Left renal pelvis (tissue), 4 donors: ENCODE results near the gene STK31. TPM values are rescaled to one million over a fixed set of nuclear protein-coding genes. Genes with fewer than 3 reads are reported as not detected.
"Not testable (repeated sequence)": the region's sequence is repeated elsewhere in the genome, so short reads cannot be mapped to it uniquely, and the experiment has no call there.

Source experiments
- DNase-seq, 4 donors: peaks; one replicate each; pipeline ENCODE4 v3.0.0-alpha.2; 2013; ENCODE audit warnings: low read depth in 4 of 4, low spot score in 3 of 4
- polyA plus RNA-seq, 4 donors: library from polyadenylated mRNA; unstranded; fragments of 120-200 nt; gene quantifications; one replicate each; pipeline ENCODE4 v1.2.1, GENCODE V29; 2013; ENCODE audit not compliant: insufficient read length in 4 of 4

Gene STK31, protein sequence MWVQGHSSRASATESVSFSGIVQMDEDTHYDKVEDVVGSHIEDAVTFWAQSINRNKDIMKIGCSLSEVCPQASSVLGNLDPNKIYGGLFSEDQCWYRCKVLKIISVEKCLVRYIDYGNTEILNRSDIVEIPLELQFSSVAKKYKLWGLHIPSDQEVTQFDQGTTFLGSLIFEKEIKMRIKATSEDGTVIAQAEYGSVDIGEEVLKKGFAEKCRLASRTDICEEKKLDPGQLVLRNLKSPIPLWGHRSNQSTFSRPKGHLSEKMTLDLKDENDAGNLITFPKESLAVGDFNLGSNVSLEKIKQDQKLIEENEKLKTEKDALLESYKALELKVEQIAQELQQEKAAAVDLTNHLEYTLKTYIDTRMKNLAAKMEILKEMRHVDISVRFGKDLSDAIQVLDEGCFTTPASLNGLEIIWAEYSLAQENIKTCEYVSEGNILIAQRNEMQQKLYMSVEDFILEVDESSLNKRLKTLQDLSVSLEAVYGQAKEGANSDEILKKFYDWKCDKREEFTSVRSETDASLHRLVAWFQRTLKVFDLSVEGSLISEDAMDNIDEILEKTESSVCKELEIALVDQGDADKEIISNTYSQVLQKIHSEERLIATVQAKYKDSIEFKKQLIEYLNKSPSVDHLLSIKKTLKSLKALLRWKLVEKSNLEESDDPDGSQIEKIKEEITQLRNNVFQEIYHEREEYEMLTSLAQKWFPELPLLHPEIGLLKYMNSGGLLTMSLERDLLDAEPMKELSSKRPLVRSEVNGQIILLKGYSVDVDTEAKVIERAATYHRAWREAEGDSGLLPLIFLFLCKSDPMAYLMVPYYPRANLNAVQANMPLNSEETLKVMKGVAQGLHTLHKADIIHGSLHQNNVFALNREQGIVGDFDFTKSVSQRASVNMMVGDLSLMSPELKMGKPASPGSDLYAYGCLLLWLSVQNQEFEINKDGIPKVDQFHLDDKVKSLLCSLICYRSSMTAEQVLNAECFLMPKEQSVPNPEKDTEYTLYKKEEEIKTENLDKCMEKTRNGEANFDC
- 1 to 10 TPM in 1 of 4 donors, under 1 TPM in 3; 0.38 to 1.7 (median 0.82) TPM for polyA plus RNA-seq

DNA sequence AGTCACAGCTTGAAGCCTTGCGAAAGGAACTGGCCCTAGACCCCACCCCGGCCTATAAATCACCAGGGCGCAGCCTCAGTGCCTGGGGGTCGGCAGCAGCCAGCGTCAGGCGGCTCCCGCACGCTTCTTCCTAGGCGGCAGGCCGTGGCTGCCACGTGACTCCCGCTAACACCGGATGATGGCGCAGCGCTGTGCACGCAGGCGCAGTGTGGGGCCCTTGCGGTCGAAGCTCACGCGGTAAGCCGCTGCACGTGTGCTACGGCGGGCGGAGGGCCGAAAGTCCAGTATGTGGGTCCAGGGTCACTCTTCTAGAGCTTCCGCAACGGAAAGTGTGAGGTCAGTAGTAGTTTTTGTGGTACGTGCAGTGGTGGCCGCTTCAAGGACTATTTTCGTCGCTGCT lies at the start of gene STK31:
Gene STK31 (plus strand): TSS at position 220 of the 400 bp plus-strand sequence. CDS start 67 bp downstream, at position 287.
- no peak for DNase-seq

DNA sequence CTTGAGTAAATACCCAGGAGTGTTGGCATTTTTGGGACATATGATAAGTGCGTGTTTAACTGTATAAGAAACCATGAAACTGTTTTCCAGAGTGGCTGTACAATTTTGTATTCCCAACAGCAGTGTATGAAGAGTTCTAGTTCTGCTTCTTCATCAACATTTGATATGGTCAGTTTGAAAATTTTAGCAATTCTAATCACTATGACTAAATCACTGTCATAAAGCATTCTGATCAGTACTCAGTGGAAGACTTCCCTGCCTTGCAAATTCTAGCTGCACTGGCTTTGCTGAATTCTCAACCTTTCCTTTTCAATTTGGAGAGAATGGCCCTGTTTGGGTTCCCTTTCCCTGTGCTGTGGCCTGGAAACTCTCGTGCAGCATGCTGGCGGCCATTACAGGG lies 48.6 kb upstream of the STK31 start:
- no peak for DNase-seq

DNA sequence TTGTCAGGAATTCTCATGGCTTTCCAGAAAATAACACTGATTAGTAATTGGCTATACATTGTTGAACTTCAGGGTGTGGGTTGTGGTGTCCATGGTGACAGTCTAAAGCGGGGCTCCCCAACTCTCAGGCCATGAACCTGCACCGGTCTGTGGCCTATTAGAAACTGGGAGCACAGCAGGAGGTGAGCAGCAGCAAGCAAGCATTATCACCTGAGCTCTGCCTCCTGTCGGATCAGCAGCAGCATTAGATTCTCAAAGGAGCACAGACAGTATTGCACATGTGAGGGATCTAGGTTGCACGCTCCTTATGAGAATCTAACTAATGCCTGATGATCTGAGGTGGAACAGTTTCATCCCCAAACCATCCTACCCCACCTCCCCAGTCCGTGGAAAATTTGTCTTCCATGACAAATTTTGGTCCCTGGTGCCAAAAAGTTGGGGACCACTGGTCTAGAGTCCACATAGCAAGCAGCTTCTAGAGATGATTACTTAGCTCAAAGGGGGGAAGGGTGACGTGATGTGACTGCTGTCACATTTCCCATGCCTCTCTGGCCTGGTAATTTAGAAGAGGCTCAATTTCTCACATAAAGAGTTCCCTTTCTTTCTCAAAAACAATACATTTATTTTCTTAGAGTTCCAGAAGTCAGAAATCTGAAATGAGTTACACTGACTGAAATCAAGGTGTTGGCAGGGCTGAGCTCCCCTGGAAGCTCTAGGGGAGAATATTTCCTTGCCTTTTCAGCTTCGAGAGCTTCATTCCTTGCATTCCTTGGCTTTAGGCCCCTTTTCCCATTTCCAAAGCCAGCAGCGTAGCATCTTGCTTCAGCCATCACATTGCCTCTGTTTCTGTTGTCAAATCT lies 47.7 kb upstream of the STK31 start:
- no peak for DNase-seq

DNA sequence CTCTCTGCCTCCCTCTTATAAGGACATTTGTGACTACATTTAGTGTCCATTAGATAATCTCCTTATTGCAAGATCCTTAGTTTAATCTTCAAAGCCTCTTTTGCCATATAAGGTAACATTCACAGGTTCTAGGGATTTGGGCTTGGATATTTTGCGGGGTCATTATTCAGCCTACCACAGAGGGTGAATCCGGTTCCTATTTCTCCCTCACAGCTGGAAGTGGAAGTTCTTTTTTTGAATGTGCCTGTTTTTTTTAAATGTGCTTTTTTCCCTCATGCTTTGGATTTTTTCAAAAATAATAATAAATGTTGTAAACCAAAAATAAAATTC lies 47.1 kb upstream of the STK31 start:
- no peak for DNase-seq

DNA sequence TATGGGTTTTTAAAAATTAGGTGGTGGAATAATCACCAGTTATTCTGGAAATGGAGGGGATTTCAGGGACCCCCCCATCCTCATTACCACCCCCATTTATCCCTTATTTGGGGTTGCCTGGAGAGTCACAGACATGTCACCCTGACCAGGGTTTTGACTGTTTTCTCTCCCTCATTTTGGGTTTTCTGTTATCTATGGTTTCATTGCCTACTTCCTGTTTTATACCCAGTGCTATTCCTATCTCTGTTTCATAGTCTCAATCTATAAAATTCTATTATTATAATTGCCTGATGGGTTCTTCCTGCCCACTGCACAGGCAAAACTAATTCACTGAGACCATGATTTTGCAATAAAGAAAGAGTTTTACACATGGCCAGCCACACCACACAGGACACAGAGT lies 45.9 kb upstream of the STK31 start:
- DNase-seq = no peak

DNA sequence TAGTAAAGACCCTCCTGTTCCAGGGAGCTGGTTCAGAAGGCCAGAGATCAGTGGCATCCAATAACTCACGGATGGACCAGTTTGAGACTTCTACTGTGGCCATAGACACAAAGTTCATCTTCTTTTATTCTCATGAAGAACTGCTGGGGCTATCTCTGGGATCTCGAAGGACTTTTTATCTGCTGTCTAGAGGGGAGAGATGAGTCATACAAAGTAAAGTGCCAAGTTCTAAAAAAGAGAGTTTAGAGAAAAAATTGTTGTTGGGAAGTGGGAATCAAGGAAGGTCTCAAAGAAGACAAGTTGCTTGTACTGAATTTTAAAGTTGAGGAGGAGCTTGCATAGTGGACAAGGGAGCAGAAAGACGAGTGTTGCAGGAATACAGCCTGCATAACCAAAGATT lies 38.0 kb upstream of the STK31 start:
- no peak for DNase-seq

DNA sequence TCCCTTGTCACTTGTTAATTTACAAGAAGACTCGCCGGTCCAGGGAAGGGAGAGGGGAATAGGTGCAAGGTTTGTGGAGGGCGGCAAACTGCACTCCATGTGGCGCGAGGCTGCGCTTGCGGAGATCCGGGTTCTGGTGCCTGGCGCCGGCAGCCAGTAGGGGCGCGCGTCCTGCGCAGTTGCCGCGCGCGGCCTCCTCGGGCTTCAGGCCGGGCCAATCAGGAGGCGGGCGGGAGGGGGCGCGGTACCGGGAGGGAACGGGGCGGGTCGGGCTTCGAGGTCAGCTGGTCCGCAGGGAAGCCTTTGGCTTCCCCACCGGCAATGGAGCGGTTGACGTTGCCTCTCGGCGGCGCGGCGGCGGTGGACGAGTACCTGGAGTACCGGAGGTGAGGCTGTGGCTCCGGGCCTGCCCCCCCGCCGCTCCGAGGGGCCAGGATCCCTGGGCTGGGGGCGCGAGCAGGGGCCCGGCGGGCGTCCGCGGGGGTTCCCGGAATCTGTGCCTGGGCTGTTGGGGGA lies 30.1 kb upstream of the STK31 start, which contains the start of gene FAM221A:
Gene FAM221A (plus strand): TSS at position 302 of the 516 bp plus-strand sequence. CDS start 20 bp downstream, at position 322.
- peak; percentile 55 to 67 (median 63) for DNase-seq

DNA sequence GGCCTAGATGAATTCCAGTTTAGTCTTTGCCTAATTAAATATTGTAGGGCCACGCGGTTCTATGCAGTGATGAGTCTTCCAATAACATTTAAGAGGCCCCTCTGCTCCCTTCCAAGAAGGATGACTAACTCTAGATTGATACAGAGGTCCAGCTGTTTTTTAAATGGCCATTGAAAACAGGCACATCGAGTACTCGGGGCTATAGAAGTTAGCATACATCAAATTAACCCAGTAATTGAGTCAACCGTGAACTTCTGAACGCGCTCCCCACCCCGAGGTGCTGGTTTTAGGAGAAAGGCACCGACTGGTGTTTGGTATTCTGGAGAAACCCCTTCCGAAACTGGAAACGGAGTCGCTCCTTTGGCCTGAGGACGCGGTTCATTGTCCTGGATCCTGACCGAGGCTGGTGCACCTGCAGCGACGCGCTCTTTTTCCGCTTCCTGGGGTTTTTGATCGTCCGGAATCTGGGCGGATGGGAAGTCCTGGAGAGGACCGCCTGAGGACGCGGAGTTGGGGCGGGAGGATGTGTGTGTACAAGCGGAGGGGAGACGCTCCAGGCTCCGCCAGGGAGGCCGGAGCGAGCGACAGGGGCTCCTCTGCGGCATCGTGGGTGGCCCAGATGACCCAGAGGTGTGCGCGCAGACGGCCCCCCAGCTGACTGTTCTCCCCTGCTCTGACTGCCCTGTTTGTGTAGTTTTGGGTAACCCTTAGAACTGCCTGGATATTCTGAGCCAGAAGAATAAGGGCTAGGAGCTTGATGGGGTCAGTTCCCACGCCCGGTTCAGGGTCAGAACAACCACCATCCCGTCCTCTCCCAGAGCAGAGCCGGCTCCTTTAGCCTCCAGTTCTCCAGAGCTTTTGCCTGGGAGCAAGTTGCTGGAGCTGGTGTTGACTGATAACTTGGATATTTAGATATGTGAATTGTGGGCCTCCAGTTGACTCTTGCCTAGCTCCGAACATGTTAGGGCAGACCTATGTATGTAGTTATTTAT lies 29.3 kb upstream of the STK31 start:
- DNase-seq = peak; percentile 51 to 75 (median 61)

DNA sequence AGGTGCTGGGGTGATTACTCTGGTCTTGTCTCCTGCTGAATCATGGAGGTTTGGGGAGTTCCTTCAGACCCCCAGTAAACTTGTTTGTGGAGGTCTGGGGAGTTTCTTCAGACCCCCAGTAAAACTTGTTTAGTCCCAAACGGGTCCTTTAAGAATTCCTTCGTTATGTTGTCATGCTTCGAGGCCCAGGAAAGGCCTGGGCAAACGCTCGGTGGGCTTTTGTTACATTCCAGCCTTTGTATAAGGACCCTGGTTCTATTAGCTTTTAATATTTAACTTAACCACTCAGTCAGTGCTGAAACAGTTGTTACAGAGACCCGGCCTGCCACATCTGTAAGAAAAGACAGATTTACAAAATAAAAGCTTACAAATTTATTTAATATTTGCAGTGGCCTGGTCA lies 26.0 kb upstream of the STK31 start:
- not testable (repeated sequence) for DNase-seq

DNA sequence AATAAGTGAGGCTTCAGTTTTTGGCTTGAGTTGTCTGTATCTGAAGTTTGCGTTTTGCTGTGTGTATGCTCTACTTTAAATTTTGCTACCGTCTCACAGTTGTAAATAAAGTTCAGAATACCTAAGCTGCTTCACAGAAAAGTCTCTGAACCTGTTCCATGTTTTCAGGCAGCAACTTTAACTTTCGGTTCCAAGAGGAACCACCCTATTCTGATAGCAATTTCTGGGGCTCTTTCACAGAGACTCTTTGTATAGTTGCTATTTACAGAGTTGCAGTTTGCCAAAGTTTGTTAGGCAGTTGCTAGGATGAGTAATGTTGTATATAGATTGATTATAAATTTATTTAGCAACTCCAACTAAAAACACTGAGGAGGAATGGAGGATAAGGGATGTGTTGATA lies 24.3 kb upstream of the STK31 start:
- DNase-seq = no peak

DNA sequence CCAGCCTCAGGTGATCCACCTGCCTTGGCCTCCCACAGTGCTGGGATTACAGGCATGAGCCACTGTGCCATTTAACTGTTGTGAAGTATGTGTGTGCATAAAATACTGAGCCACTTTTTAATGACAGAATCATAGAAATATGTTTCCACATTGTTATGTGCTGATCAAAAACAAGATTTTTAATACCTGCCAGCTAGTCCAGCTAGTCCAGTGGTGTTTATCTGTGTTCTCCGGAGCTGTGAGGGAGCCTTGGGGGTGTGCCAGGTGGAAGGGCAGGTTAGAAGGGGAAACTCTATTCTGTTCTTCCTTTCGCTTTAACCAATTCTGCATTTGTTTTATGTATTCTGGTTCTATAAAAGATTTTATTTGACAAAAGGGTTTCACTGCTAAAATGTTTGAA lies 23.0 kb upstream of the STK31 start:
- DNase-seq = no peak

DNA sequence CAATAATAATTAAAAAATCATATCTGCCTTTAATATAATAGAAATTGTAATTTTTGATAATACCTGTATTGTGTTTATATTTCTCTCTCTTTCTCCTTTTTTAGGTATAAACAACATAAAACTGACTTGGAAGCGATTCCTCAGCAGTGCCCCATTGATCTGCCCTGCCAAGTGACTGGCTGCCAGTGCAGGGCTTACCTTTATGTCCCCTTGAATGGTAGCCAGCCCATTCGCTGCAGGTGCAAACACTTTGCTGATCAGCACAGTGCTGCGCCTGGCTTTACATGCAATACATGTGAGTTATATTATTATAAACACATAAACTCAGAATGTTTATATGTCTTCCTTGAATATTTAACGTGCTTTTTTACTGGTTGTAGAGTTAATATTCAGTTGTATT lies 20.9 kb upstream of the STK31 start:
- DNase-seq = no peak

DNA sequence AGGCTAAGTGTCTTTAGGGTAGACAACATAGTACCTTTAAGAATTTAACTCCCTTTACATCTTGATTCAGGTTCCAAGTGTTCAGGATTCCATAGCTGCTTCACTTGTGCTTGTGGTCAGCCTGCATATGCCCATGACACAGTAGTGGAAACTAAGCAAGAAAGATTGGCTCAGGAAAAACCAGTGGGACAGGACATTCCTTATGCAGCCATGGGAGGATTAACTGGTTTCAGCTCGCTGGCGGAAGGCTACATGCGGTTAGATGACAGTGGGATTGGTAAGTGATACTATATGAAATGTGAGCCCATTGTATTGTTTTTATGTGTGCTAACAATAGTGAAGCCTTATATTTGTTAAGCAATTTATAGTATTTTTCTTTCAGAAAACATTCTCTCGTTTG lies 18.7 kb upstream of the STK31 start:
- DNase-seq = no peak

DNA sequence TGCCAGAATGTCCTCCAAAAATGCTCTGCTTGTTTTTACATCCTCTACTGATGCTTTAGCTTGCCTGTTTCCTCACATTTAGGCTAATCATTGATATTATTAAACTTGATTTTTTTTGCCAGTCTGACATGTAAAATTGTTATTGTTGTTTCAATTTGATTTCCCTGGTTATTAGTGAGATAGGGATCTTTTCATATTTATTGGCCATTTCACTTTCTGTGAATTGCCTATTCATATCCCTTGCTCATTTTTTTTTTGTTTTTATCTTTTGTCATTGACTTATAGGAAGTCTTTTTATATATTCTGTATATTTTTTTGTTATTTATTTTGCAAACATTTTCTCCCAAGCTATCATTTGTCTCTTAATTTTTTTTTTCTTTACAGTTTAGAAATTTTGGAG lies 16.8 kb upstream of the STK31 start:
- DNase-seq = no peak

DNA sequence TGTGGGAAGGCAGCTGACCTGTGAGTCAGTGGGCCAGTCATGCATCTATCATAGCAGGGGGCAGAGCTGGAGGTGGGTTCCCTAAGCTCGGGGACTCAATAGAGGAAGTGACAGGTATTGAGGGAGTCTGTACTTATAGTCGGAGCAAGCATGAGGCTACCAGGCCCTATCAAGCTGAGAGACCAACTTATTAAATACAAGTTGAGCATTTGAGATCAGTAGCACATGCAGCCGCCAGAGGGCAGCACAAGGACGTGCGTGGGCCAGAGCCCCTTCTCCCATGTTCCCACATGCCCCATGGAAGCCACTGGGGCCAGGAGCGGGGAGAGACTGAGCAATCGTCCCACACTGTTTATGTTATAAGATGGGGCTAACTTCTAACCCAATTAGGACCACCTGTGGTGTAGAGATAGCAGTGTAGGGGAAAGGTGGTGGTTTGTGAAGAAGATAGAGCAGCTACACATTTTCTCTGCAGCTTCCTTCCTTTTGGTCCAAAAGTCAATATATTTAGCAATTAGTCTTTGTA lies 13.0 kb upstream of the STK31 start:
- DNase-seq = no peak

DNA sequence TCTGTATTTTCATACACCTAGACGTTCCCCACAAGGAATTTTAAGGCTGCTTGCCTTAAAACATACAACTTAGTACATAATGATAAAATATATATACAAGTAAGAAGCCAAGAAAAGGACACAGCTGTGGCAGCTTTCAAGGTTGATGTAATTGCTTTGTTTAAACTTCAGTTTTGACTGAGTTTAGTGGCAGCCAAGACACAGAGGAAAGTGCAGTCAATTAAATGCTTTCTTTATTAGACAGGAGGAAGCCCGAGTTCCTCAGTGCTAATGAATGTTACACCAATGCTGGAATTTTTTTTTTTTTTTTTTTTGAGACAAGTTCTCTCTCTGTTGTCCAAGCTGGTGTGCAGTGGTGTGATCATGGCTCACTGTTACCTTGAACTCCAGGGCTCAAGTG lies 11.2 kb upstream of the STK31 start:
- no peak for DNase-seq

DNA sequence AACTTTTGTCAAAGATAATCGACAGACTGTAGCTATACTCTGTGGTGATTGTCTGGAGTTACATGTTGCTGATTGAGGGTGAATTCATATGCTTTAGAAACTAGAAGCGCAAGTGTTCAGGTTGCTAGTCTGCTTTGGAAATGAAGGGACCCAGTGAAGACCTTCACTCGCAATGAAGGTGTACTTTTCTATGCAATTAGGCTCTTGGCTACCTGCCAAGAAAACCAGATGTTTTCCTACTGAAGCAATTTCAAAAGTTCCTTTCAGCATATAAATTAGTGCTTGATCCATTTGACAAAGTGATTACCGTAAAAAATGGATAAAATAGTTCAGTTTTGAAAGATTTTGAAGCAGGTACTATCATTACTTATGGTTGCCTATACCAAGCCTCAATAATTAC lies 10.0 kb upstream of the STK31 start:
- DNase-seq = no peak

DNA sequence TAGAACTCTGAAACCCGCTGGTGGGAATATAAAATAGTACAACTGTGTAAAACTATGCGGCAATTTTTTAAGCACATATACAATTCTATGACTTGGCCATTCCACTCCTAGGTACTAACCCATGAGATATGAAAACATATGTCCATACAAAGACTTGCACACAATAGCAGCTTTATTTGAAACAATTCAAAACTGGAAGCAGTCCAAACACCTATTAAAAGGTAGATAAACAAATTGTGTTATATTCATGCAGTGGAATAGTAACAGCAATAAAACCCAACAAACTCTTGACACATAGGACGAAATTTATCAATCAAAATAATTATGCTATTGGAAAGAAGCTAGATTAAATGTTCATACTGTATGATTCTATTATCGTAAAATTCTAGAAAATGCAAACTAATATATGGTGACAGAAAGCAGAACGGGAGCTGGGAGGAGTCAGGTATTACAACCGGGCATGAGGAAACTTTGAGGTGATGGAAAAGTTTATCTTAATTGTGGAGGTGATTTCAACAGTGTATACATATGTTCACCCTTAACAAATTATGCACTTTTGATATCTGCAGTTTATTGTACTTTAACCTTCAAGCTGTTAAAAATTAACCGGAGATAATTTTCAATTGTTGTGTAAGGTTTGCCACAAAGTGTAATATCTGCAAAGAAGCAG lies 803 bp upstream of the STK31 start:
- no peak for DNase-seq
